ENCODE results near the gene CDH8.

DNA sequence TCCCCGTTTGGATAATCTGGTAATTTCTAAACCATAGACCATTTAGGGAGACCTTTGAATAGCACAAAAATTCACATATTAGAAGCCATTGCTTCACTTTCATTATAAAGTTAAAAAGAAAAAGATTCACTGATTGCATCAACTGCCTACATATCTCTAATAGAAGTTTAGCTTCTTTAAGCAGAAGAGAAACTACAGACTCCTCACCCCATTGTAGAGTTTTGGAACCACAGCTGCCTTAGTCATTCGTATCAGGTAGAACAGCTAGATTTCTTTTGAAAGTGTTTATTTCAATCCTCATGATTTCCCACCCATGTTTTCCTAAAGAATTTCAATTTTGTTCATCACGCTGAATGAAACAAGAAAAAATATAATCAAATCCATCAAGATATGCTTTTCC, 144.8 kb downstream of the CDH8 start:
- no peak for TF ChIP-seq CTCF (IDR thresholded peaks at IDR 0.05; ENCODE audit: borderline replicate concordance, extremely low read depth, low read length, poor library complexity, severe bottlenecking)
- no peak for TF ChIP-seq EZH2 (IDR thresholded peaks at IDR 0.05; ENCODE audit: borderline replicate concordance, low read depth, low read length, severe bottlenecking)

All from DND-41 (cell line).